HEK293 (cell line): ENCODE measurements around the gene HNF1B.

Experiments
- CTCF ChIA-PET: fragments of 350-600 bp; formaldehyde crosslinking; extraction: SDS; loops from one replicate; lab custom pipeline; 2021; ENCODE audit warnings: antibody characterized with exemption; lab: Yijun Ruan, JAX
- POLR2A ChIA-PET: fragments of 300-600 bp; formaldehyde crosslinking; extraction: SDS; loops from one replicate; lab custom pipeline; 2020; ENCODE audit warnings: antibody characterized with exemption, inconsistent platforms; lab: Yijun Ruan, JAX
- H3K27ac ChIP-seq: fragments of 200-500 bp; sonication (Bioruptor generic); 2 replicates; pipeline ENCODE4 v1.5.1; 2014; ENCODE audit warnings: low read depth, low read length, control low read depth, inconsistent platforms; ENCODE audit errors: extremely low read depth
- H3K36me3 ChIP-seq, 2 experiments: fragments of 200-500 bp in 1 of 2; sonication (Bioruptor generic) in 1 of 2; 1 replicate in 1 of 2; 2 replicates in 1 of 2; pipeline ENCODE4 v1.5.1; 2014 to 2017; ENCODE audit warnings: inconsistent platforms in 2 of 2, low read length in 2 of 2; ENCODE audit not compliant: control insufficient read depth in 2 of 2, insufficient read depth in 1 of 2
- H3K4me1 ChIP-seq: fragments of 200-500 bp; sonication (Bioruptor generic); 2 replicates; pipeline ENCODE4 v1.5.1; 2014; ENCODE audit warnings: mild to moderate bottlenecking, low read length, inconsistent platforms; ENCODE audit not compliant: control insufficient read depth, insufficient read depth
- H3K4me3 ChIP-seq: 2 replicates; pipeline ENCODE4 v1.5.1; 2011; ENCODE audit warnings: low read depth, mild to moderate bottlenecking, control low read depth, low read length, moderate library complexity
- H3K9me3 ChIP-seq: fragments of 200-500 bp; sonication (Bioruptor generic); 2 replicates; pipeline ENCODE4 v1.5.1; 2014; ENCODE audit warnings: low read depth, low read length, inconsistent platforms; ENCODE audit not compliant: control insufficient read depth, insufficient read depth
- GFI1B ChIP-seq: fragments of 450-650 bp; formaldehyde crosslinking; IDR thresholded peaks from 2 replicates; pipeline ENCODE4 v1.5.1; 2016; ENCODE audit warnings: missing biosample characterization, missing genetic modification characterization
- KLF7 ChIP-seq: fragments of 450-650 bp; formaldehyde crosslinking; IDR thresholded peaks from 2 replicates; pipeline ENCODE4 v1.5.1; 2016; ENCODE audit warnings: missing biosample characterization, missing genetic modification characterization, borderline replicate concordance
- MEIS1 ChIP-seq: sonication (generic); formaldehyde crosslinking; IDR thresholded peaks from 2 replicates; pipeline ENCODE4 v1.8.1; 2022; ENCODE audit warnings: missing genetic modification reagents, mild to moderate bottlenecking, borderline replicate concordance
- YY1 ChIP-seq: fragments of 450-650 bp; formaldehyde crosslinking; IDR thresholded peaks from 2 replicates; pipeline ENCODE4 v1.5.1; 2018; ENCODE audit warnings: missing biosample characterization, missing genetic modification characterization
- ZBTB20 ChIP-seq: fragments of 450-650 bp; formaldehyde crosslinking; IDR thresholded peaks from 2 replicates; pipeline ENCODE4 v1.5.1; 2016; ENCODE audit warnings: missing biosample characterization, missing genetic modification characterization
- ZNF10 ChIP-seq: fragments of 450-650 bp; formaldehyde crosslinking; IDR thresholded peaks from 2 replicates; pipeline ENCODE4 v1.5.1; 2017; ENCODE audit warnings: missing biosample characterization, missing genetic modification characterization
- ZNF112 ChIP-seq: fragments of 450-650 bp; formaldehyde crosslinking; IDR thresholded peaks from 2 replicates; pipeline ENCODE4 v1.5.0; 2017; ENCODE audit warnings: missing biosample characterization, missing genetic modification characterization
- ZNF157 ChIP-seq: fragments of 450-650 bp; formaldehyde crosslinking; IDR thresholded peaks from 2 replicates; pipeline ENCODE4 v1.5.1; 2016; ENCODE audit warnings: missing biosample characterization, missing genetic modification characterization
- ZNF175 ChIP-seq: fragments of 450-650 bp; formaldehyde crosslinking; IDR thresholded peaks from 2 replicates; pipeline ENCODE4 v1.5.1; 2016; ENCODE audit warnings: missing biosample characterization, missing genetic modification characterization
- ZNF202 ChIP-seq: fragments of 450-650 bp; formaldehyde crosslinking; IDR thresholded peaks from 2 replicates; pipeline ENCODE4 v1.5.1; 2016; ENCODE audit warnings: missing biosample characterization, missing genetic modification characterization, borderline replicate concordance
- ZNF214 ChIP-seq: fragments of 450-650 bp; formaldehyde crosslinking; IDR thresholded peaks from 2 replicates; pipeline ENCODE4 v1.5.1; 2017; ENCODE audit warnings: missing biosample characterization, mild to moderate bottlenecking, missing genetic modification characterization, borderline replicate concordance
- ZNF248 ChIP-seq: fragments of 450-650 bp; formaldehyde crosslinking; IDR thresholded peaks from 2 replicates; pipeline ENCODE4 v1.5.1; 2017; ENCODE audit warnings: missing biosample characterization, missing genetic modification characterization
- ZNF558 ChIP-seq: fragments of 450-650 bp; formaldehyde crosslinking; IDR thresholded peaks from 2 replicates; pipeline ENCODE4 v1.5.1; 2016; ENCODE audit warnings: missing biosample characterization, missing genetic modification characterization
- ZNF621 ChIP-seq: fragments of 450-650 bp; formaldehyde crosslinking; IDR thresholded peaks from 2 replicates; pipeline ENCODE4 v1.5.1; 2017; ENCODE audit warnings: missing biosample characterization, missing genetic modification characterization
- ZNF701 ChIP-seq: fragments of 450-650 bp; formaldehyde crosslinking; IDR thresholded peaks from 2 replicates; pipeline ENCODE4 v1.5.1; 2016; ENCODE audit warnings: missing biosample characterization, missing genetic modification characterization
- ZNF777 ChIP-seq: fragments of 450-650 bp; formaldehyde crosslinking; IDR thresholded peaks from 2 replicates; pipeline ENCODE4 v1.5.1; 2017; ENCODE audit warnings: missing biosample characterization, missing genetic modification characterization, borderline replicate concordance
- ZNF843 ChIP-seq: fragments of 450-650 bp; formaldehyde crosslinking; IDR thresholded peaks from 2 replicates; pipeline ENCODE4 v1.5.1; 2016; ENCODE audit warnings: missing biosample characterization, missing genetic modification characterization
- TF ChIP-seq, protein P1 (sequence below): fragments of 450-650 bp; formaldehyde crosslinking; IDR thresholded peaks from 2 replicates; pipeline ENCODE4 v1.5.1; 2016; ENCODE audit warnings: missing biosample characterization, missing genetic modification characterization, low read depth
- TF ChIP-seq, protein P2 (sequence below): fragments of 450-650 bp; formaldehyde crosslinking; IDR thresholded peaks from 2 replicates; pipeline ENCODE4 v1.5.1; 2016; ENCODE audit warnings: missing biosample characterization, missing genetic modification characterization
- TF ChIP-seq, protein P3 (sequence below): fragments of 450-650 bp; formaldehyde crosslinking; IDR thresholded peaks from 2 replicates; pipeline ENCODE4 v1.5.1; 2016; ENCODE audit warnings: missing biosample characterization, missing genetic modification characterization
- TF ChIP-seq, protein P4 (sequence below): fragments of 450-650 bp; formaldehyde crosslinking; IDR thresholded peaks from 2 replicates; pipeline ENCODE4 v1.5.1; 2016; ENCODE audit warnings: missing biosample characterization, missing genetic modification characterization
- TF ChIP-seq, protein P5 (sequence below): fragments of 450-650 bp; formaldehyde crosslinking; IDR thresholded peaks from 2 replicates; pipeline ENCODE4; 2016; ENCODE audit warnings: missing biosample characterization, missing genetic modification characterization
- TF ChIP-seq, protein P6 (sequence below): fragments of 450-650 bp; formaldehyde crosslinking; IDR thresholded peaks from 2 replicates; pipeline ENCODE4 v1.5.1; 2016; ENCODE audit warnings: missing biosample characterization, missing genetic modification characterization
- TF ChIP-seq, protein P7 (sequence below): fragments of 450-650 bp; formaldehyde crosslinking; IDR thresholded peaks from 2 replicates; pipeline ENCODE4 v1.5.1; 2016; ENCODE audit warnings: missing biosample characterization, missing genetic modification characterization, borderline replicate concordance
- TF ChIP-seq, protein P8 (sequence below): fragments of 450-650 bp; formaldehyde crosslinking; IDR thresholded peaks from 2 replicates; pipeline ENCODE4 v1.5.1; 2016; ENCODE audit warnings: missing biosample characterization, missing genetic modification characterization

Gene HNF1B

DNA sequence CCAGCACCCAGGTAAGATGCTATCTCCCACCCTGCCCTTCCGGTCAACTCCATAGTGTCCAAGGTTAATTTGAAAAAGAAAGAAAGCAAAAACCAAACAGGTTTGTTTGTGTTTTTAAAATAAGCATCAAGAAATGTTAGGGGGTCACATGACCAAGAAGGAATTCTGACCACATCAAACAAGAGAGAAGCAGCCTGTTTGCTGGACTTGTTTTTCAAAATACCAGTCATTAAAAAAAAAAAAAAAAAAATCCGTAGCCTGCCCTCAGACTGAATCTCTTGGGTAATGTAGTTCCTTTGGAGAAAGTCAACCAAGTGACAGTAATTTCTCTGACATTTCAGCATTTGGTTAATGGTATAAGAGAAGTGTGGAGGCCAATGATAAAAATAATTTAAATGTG is 38.4 kb downstream of the HNF1B start (continued):
- TF ChIP-seq ZNF701 (tag by site-specific recombination) (no peak), ZNF112 (tag by site-specific recombination) (no peak), ZBTB20 (tag by site-specific recombination) (no peak), ZNF10 (tag by site-specific recombination) (no peak)
- TF ChIP-seq, protein P1, sequence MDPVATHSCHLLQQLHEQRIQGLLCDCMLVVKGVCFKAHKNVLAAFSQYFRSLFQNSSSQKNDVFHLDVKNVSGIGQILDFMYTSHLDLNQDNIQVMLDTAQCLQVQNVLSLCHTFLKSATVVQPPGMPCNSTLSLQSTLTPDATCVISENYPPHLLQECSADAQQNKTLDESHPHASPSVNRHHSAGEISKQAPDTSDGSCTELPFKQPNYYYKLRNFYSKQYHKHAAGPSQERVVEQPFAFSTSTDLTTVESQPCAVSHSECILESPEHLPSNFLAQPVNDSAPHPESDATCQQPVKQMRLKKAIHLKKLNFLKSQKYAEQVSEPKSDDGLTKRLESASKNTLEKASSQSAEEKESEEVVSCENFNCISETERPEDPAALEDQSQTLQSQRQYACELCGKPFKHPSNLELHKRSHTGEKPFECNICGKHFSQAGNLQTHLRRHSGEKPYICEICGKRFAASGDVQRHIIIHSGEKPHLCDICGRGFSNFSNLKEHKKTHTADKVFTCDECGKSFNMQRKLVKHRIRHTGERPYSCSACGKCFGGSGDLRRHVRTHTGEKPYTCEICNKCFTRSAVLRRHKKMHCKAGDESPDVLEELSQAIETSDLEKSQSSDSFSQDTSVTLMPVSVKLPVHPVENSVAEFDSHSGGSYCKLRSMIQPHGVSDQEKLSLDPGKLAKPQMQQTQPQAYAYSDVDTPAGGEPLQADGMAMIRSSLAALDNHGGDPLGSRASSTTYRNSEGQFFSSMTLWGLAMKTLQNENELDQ (tag by site-specific recombination), result no peak
- TF ChIP-seq, protein P2, sequence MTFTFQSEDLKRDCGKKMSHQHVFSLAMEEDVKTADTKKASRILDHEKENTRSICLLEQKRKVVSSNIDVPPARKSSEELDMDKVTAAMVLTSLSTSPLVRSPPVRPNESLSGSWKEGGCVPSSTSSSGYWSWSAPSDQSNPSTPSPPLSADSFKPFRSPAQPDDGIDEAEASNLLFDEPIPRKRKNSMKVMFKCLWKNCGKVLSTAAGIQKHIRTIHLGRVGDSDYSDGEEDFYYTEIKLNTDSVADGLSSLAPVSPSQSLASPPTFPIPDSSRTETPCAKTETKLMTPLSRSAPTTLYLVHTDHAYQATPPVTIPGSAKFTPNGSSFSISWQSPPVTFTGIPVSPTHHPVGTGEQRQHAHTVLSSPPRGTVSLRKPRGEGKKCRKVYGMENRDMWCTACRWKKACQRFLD (tag by site-specific recombination), result no peak
- TF ChIP-seq, protein P3, sequence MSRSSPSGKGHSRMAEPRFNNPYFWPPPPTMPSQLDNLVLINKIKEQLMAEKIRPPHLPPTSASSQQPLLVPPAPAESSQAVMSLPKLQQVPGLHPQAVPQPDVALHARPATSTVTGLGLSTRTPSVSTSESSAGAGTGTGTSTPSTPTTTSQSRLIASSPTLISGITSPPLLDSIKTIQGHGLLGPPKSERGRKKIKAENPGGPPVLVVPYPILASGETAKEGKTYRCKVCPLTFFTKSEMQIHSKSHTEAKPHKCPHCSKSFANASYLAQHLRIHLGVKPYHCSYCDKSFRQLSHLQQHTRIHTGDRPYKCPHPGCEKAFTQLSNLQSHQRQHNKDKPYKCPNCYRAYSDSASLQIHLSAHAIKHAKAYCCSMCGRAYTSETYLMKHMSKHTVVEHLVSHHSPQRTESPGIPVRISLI (tag by site-specific recombination), result no peak

DNA sequence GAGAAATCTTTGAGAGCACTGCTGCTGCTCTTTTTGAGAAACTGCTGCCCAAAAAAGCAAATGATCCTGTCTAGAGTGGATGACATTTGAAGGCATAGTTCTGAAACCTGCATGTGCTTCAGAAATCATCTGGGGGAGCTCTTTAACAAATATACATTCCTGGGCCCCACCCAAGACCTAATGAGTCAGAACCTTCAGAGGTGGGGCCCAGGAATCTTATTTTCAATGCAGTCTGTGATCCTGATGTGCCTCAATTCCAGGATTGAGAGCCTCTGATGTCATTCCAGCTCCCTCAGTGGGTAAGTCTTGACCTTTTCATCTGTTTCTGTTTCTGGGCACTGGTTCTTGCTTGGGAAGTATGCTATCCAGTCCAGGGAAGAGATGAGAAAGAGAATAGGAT is 42.3 kb downstream of the HNF1B start:
- Histone ChIP-seq H3K36me3 (no peaks in the 10 kb centered on the region), H3K4me1 (no peaks in the 10 kb centered on the region), H3K27ac (no peak overlapping the region), H3K9me3 (no peaks in the 10 kb centered on the region), H3K4me3 (no peak overlapping the region)
- CTCF ChIA-PET, result interaction anchor here (0.7 to 4.5 kb wide), 15 partner anchors 10 to 631 kb away, joined by 3 to 37 read pairs (median 5); no protein-coding TSS in a partner anchor
- POLR2A ChIA-PET, result no interaction called here
- no peak for TF ChIP-seq ZNF843 (tag by site-specific recombination)
- no peak for TF ChIP-seq ZNF621 (tag by site-specific recombination)
- TF ChIP-seq GFI1B (tag by site-specific recombination), result no peak
- TF ChIP-seq, protein P4, sequence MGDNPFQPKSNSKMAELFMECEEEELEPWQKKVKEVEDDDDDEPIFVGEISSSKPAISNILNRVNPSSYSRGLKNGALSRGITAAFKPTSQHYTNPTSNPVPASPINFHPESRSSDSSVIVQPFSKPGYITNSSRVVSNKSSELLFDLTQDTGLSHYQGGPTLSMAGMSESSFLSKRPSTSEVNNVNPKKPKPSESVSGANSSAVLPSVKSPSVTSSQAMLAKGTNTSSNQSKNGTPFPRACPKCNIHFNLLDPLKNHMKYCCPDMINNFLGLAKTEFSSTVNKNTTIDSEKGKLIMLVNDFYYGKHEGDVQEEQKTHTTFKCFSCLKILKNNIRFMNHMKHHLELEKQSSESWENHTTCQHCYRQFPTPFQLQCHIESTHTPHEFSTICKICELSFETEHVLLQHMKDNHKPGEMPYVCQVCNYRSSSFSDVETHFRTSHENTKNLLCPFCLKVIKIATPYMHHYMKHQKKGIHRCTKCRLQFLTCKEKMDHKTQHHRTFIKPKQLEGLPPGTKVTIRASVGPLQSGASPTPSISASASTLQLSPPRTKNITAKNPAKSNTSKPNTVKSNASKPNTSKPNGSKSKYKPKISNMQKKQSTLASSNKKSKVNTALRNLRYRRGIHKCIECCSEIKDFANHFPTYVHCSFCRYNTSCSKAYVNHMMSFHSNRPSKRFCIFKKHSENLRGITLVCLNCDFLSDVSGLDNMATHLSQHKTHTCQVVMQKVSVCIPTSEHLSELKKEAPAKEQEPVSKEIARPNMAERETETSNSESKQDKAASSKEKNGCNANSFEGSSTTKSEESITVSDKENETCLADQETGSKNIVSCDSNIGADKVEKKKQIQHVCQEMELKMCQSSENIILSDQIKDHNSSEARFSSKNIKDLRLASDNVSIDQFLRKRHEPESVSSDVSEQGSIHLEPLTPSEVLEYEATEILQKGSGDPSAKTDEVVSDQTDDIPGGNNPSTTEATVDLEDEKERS (tag by site-specific recombination), result no peak
- TF ChIP-seq, protein P5, sequence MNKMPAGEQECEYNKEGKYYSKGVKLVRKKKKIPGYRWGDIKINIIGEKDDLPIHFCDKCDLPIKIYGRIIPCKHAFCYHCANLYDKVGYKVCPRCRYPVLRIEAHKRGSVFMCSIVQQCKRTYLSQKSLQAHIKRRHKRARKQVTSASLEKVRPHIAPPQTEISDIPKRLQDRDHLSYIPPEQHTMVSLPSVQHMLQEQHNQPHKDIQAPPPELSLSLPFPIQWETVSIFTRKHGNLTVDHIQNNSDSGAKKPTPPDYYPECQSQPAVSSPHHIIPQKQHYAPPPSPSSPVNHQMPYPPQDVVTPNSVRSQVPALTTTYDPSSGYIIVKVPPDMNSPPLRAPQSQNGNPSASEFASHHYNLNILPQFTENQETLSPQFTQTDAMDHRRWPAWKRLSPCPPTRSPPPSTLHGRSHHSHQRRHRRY, result no peak
- no peak for TF ChIP-seq ZNF248 (tag by site-specific recombination)
- TF ChIP-seq ZNF202, result no peak
- no peak for TF ChIP-seq MEIS1 (CRISPR knock-in tag)
- TF ChIP-seq, protein P6, sequence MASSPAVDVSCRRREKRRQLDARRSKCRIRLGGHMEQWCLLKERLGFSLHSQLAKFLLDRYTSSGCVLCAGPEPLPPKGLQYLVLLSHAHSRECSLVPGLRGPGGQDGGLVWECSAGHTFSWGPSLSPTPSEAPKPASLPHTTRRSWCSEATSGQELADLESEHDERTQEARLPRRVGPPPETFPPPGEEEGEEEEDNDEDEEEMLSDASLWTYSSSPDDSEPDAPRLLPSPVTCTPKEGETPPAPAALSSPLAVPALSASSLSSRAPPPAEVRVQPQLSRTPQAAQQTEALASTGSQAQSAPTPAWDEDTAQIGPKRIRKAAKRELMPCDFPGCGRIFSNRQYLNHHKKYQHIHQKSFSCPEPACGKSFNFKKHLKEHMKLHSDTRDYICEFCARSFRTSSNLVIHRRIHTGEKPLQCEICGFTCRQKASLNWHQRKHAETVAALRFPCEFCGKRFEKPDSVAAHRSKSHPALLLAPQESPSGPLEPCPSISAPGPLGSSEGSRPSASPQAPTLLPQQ (tag by site-specific recombination), result peak; percentile 64; the same call in 1 of the 2 replicates
- no peak for TF ChIP-seq ZNF175 (tag by site-specific recombination)
- TF ChIP-seq YY1 (tag by site-specific recombination), result no peak
- TF ChIP-seq ZNF214 (tag by site-specific recombination), result no peak
- no peak for TF ChIP-seq KLF7
- TF ChIP-seq, protein P7, sequence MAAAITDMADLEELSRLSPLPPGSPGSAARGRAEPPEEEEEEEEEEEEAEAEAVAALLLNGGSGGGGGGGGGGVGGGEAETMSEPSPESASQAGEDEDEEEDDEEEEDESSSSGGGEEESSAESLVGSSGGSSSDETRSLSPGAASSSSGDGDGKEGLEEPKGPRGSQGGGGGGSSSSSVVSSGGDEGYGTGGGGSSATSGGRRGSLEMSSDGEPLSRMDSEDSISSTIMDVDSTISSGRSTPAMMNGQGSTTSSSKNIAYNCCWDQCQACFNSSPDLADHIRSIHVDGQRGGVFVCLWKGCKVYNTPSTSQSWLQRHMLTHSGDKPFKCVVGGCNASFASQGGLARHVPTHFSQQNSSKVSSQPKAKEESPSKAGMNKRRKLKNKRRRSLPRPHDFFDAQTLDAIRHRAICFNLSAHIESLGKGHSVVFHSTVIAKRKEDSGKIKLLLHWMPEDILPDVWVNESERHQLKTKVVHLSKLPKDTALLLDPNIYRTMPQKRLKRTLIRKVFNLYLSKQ, result no peak
- no peak for TF ChIP-seq ZNF558 (tag by site-specific recombination)
- TF ChIP-seq, protein P8, sequence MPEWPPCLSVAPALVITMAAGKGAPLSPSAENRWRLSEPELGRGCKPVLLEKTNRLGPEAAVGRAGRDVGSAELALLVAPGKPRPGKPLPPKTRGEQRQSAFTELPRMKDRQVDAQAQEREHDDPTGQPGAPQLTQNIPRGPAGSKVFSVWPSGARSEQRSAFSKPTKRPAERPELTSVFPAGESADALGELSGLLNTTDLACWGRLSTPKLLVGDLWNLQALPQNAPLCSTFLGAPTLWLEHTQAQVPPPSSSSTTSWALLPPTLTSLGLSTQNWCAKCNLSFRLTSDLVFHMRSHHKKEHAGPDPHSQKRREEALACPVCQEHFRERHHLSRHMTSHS, result no peak
- TF ChIP-seq ZNF777 (tag by site-specific recombination), result no peak
- no peak for TF ChIP-seq ZNF157 (tag by site-specific recombination)
